SH-SY5Y (cell line): ENCODE measurements around the gene DNAJC16.

Source experiments
- GATA2 ChIP-seq: IDR thresholded peaks from 2 replicates; pipeline ENCODE4 v1.6.1; 2011; ENCODE audit warnings: mild to moderate bottlenecking, low read depth, low read length
- GATA3 ChIP-seq: IDR thresholded peaks from 2 replicates; pipeline ENCODE4 v1.6.1; 2011; ENCODE audit warnings: low read depth, mild to moderate bottlenecking, low read length, moderate library complexity

Gene DNAJC16

GRCh38 chr1:15592285-15592684 is 65.6 kb downstream of the DNAJC16 start:
- no peak for TF ChIP-seq GATA2
- no peak for TF ChIP-seq GATA3

- TF ChIP-seq GATA3 (no peak), GATA2 (no peak)
Observed at GRCh38 chr1:15595809-15596617, 69.4 kb downstream of the DNAJC16 start.

GRCh38 chr1:15598436-15598835 is 71.8 kb downstream of the DNAJC16 start:
- TF ChIP-seq GATA2 (no peak), GATA3 (no peak)

GRCh38 chr1:15603050-15603965 is 76.7 kb downstream of the DNAJC16 start:
- TF ChIP-seq GATA2 (no peak), GATA3 (no peak)

GRCh38 chr1:15605398-15606383 is 79.0 kb downstream of the DNAJC16 start:
- TF ChIP-seq GATA3 (no peak), GATA2 (no peak)

- TF ChIP-seq GATA3, result no peak
- no peak for TF ChIP-seq GATA2
Observed at GRCh38 chr1:15609631-15610030, 83.0 kb downstream of the DNAJC16 start.

GRCh38 chr1:15610167-15610566 is 83.5 kb downstream of the DNAJC16 start:
- TF ChIP-seq GATA3 (no peak), GATA2 (no peak)

GRCh38 chr1:15616373-15617172 is 89.9 kb downstream of the DNAJC16 start:
- TF ChIP-seq GATA3 (no peak), GATA2 (no peak)

GRCh38 chr1:15617173-15618076 is 90.8 kb downstream of the DNAJC16 start, which contains the start of gene DDI2:
Gene DDI2, plus strand, starts transcription at chr1:15617458. Its CDS starts 213 bp downstream, at chr1:15617671.
- TF ChIP-seq GATA3 (no peak), GATA2 (no peak)

GRCh38 chr1:15618077-15618654 is 91.5 kb downstream of the DNAJC16 start:
- no peak for TF ChIP-seq GATA3

- no peak for TF ChIP-seq GATA2
- no peak for TF ChIP-seq GATA3
Observed at GRCh38 chr1:15618655-15619525, 92.2 kb downstream of the DNAJC16 start.

- no peak for TF ChIP-seq GATA2
- no peak for TF ChIP-seq GATA3
Observed at GRCh38 chr1:15620155-15620545, 93.5 kb downstream of the DNAJC16 start.
